ENCODE data around the gene CTNNA3. TPM values are rescaled to one million over a fixed set of nuclear protein-coding genes. Genes with fewer than 3 reads are reported as not detected.

The CTNNA3 gene
- polyA plus RNA-seq, 1 donor from 2014 or later, result 0.14 TPM

DNA sequence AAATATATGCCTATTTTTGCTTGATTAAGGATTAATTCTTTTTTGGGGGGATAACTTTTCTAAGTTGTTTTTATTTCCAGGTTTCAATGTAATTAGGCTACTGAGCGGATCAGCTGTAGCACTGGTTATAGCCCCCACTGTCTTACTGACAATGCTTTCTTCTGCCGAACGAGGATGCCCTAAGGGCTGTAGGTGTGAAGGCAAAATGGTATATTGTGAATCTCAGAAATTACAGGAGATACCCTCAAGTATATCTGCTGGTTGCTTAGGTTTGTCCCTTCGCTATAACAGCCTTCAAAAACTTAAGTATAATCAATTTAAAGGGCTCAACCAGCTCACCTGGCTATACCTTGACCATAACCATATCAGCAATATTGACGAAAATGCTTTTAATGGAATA is 769.2 kb downstream of the CTNNA3 start (continued):
- TF ChIP-seq POLR2AphosphoS5 (IDR thresholded peaks at IDR 0.05), result no peak
- TF ChIP-seq RAD21 (conservative IDR thresholded peaks at IDR 0.05), result no peak
- no peak for TF ChIP-seq MXI1 (conservative IDR thresholded peaks at IDR 0.05; ENCODE audit: poor library complexity, severe bottlenecking)

DNA sequence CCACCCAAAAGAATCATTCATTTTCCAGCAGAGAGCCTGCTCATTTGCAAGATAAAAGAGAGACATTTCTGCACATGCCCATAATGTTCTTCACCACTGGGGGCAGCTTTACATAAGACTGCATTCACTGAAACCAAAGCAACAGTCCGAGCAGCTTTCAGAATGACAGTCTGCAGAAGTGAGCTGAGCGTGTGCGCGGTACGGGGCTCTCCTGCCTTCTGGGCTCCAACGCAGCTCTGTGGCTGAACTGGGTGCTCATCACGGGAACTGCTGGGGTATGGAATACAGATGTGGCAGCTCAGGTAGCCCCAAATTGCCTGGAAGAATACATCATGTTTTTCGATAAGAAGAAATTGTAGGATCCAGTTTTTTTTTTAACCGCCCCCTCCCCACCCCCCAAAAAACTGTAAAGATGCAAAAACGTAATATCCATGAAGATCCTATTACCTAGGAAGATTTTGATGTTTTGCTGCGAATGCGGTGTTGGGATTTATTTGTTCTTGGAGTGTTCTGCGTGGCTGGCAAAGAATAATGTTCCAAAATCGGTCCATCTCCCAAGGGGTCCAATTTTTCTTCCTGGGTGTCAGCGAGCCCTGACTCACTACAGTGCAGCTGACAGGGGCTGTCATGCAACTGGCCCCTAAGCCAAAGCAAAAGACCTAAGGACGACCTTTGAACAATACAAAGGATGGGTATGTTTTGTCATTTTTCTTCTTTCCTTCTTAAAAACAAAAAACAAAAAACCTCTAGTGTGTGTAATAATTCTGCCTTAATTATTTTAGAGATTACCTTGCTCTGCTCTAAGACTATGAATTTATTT is 769.9 kb downstream of the CTNNA3 start, which contains the start of gene LRRTM3:
TSS of gene LRRTM3 (plus strand) at position 141 of the 820 bp plus-strand sequence.
- Histone ChIP-seq H3K4me2 (ENCODE audit: low read length) (peak within 1 kb of the TSS; percentile 59), H4K20me1 (ENCODE audit: insufficient read depth) (no peaks in the 10 kb centered on the region), H2AFZ (ENCODE audit: low read depth, low read length) (no peak within 1 kb of the TSS), H3K9me2 (ENCODE audit: insufficient read depth, low read length) (no peaks in the 10 kb centered on the region), H3K4me3 (ENCODE audit: low read length) (peak within 1 kb of the TSS; percentile 65), H3K36me3 (ENCODE audit: insufficient read depth, low read length) (no peaks in the 10 kb centered on the region), H3K79me2 (replicated peaks; ENCODE audit: insufficient read depth, low read length) (no peaks in the 10 kb centered on the region), H3K9ac (ENCODE audit: low read length) (peak within 1 kb of the TSS; percentile 58), H3K9me3 (ENCODE audit: low read length) (no peaks in the 10 kb centered on the region), H3K27ac (ENCODE audit: low read length) (no peak within 1 kb of the TSS), H3K27me3 (ENCODE audit: insufficient read depth, low read depth, low read length) (no peaks in the 10 kb centered on the region), H3F3A (ENCODE audit: insufficient read depth, low read length, poor library complexity, severe bottlenecking) (no peaks in the 10 kb centered on the region)
- no peak for TF ChIP-seq EZH2 (IDR thresholded peaks at IDR 0.05; ENCODE audit: borderline replicate concordance, insufficient read depth, low read length, poor library complexity, severe bottlenecking)
- TF ChIP-seq, protein P1, sequence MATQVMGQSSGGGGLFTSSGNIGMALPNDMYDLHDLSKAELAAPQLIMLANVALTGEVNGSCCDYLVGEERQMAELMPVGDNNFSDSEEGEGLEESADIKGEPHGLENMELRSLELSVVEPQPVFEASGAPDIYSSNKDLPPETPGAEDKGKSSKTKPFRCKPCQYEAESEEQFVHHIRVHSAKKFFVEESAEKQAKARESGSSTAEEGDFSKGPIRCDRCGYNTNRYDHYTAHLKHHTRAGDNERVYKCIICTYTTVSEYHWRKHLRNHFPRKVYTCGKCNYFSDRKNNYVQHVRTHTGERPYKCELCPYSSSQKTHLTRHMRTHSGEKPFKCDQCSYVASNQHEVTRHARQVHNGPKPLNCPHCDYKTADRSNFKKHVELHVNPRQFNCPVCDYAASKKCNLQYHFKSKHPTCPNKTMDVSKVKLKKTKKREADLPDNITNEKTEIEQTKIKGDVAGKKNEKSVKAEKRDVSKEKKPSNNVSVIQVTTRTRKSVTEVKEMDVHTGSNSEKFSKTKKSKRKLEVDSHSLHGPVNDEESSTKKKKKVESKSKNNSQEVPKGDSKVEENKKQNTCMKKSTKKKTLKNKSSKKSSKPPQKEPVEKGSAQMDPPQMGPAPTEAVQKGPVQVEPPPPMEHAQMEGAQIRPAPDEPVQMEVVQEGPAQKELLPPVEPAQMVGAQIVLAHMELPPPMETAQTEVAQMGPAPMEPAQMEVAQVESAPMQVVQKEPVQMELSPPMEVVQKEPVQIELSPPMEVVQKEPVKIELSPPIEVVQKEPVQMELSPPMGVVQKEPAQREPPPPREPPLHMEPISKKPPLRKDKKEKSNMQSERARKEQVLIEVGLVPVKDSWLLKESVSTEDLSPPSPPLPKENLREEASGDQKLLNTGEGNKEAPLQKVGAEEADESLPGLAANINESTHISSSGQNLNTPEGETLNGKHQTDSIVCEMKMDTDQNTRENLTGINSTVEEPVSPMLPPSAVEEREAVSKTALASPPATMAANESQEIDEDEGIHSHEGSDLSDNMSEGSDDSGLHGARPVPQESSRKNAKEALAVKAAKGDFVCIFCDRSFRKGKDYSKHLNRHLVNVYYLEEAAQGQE (IDR thresholded peaks at IDR 0.05; ENCODE audit: borderline replicate concordance), result no peak
- TF ChIP-seq EP300 (conservative IDR thresholded peaks at IDR 0.05; ENCODE audit: poor library complexity, severe bottlenecking), result no peak
- TF ChIP-seq TAF1 (IDR thresholded peaks at IDR 0.05; ENCODE audit: low read depth), result no peak
- TF ChIP-seq POLR2AphosphoS5 (IDR thresholded peaks at IDR 0.05), result peak; percentile 60
- TF ChIP-seq RAD21 (conservative IDR thresholded peaks at IDR 0.05), result peak; percentile 79
- TF ChIP-seq SMC3 (conservative IDR thresholded peaks at IDR 0.05; ENCODE audit: poor library complexity), result peak; percentile 82
- TF ChIP-seq MXI1 (conservative IDR thresholded peaks at IDR 0.05; ENCODE audit: poor library complexity, severe bottlenecking), result peak; percentile 62
- TF ChIP-seq, protein P2, sequence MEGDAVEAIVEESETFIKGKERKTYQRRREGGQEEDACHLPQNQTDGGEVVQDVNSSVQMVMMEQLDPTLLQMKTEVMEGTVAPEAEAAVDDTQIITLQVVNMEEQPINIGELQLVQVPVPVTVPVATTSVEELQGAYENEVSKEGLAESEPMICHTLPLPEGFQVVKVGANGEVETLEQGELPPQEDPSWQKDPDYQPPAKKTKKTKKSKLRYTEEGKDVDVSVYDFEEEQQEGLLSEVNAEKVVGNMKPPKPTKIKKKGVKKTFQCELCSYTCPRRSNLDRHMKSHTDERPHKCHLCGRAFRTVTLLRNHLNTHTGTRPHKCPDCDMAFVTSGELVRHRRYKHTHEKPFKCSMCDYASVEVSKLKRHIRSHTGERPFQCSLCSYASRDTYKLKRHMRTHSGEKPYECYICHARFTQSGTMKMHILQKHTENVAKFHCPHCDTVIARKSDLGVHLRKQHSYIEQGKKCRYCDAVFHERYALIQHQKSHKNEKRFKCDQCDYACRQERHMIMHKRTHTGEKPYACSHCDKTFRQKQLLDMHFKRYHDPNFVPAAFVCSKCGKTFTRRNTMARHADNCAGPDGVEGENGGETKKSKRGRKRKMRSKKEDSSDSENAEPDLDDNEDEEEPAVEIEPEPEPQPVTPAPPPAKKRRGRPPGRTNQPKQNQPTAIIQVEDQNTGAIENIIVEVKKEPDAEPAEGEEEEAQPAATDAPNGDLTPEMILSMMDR (IDR thresholded peaks at IDR 0.05; ENCODE audit: poor library complexity, severe bottlenecking), result peak; percentile 86

DNA sequence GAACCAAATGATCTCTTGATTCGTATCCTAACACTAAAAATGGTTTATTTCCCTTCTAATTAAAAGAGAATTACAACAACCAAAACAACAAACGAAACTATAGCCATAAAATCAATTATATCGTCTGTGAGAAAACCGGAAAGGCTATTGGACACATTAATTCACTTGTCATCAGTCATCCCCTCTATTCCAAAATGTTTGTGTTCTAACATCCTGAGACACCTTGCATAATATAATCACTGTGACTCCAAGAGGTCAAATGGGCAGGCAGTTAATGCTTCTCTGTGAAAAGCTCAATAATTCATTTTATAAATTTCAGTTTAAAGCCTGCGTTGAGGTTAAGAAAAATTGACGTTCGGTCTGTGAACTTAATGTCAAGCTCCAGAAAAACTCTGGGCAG is 770.6 kb downstream of the CTNNA3 start:
- Histone ChIP-seq H3K4me2 (ENCODE audit: low read length) (no peak overlapping the region), H3K27me3 (ENCODE audit: insufficient read depth, low read depth, low read length) (no peaks in the 10 kb centered on the region), H2AFZ (ENCODE audit: low read depth, low read length) (no peak overlapping the region)

More for the DNA sequence above, 770.6 kb downstream of the CTNNA3 start:
- Histone ChIP-seq H4K20me1 (ENCODE audit: insufficient read depth) (no peaks in the 10 kb centered on the region), H3K4me3 (ENCODE audit: low read length) (peak overlapping the region; percentile 65), H3K27ac (ENCODE audit: low read length) (no peak overlapping the region), H3K36me3 (ENCODE audit: insufficient read depth, low read length) (no peaks in the 10 kb centered on the region), H3K9ac (ENCODE audit: low read length) (no peak overlapping the region), H3K9me3 (ENCODE audit: low read length) (no peaks in the 10 kb centered on the region), H3K9me2 (ENCODE audit: insufficient read depth, low read length) (no peaks in the 10 kb centered on the region), H3F3A (ENCODE audit: insufficient read depth, low read length, poor library complexity, severe bottlenecking) (no peaks in the 10 kb centered on the region), H3K79me2 (replicated peaks; ENCODE audit: insufficient read depth, low read length) (no peaks in the 10 kb centered on the region)
- TF ChIP-seq MXI1 (conservative IDR thresholded peaks at IDR 0.05; ENCODE audit: poor library complexity, severe bottlenecking) (no peak), SMC3 (conservative IDR thresholded peaks at IDR 0.05; ENCODE audit: poor library complexity) (no peak)
